Esophagus muscularis mucosa (tissue), 4 donors: ENCODE results near the gene KCNAB1. TPM values are rescaled to one million over a fixed set of nuclear protein-coding genes. Genes with fewer than 3 reads are reported as not detected.

ENCODE experiments used
- DNase-seq: peaks from one replicate; pipeline ENCODE4 v3.0.0-alpha.2; 2017; ENCODE audit errors: extremely low spot score
- H3K27ac ChIP-seq, 4 donors: fragments of 200-600 bp; sonication (generic); replicated peaks in 1 of 4; 1 replicate in 3 of 4; 2 replicates in 1 of 4; pipeline ENCODE4 v1.5.1; 2016 to 2019; ENCODE audit warnings: mild to moderate bottlenecking in 1 of 4
- H3K27me3 ChIP-seq, 4 donors: fragments of 200-600 bp; sonication (generic); one replicate each; pipeline versions ENCODE4 v1.5.1 to v1.6.0; 2016 to 2019
- H3K36me3 ChIP-seq, 4 donors: fragments of 200-600 bp; sonication (generic); one replicate each; pipeline ENCODE4 v1.5.1; 2016 to 2019
- H3K4me1 ChIP-seq, 4 donors: fragments of 200-600 bp; sonication (generic); one replicate each; pipeline ENCODE4 v1.5.1; 2016 to 2019
- H3K4me3 ChIP-seq, 4 donors: fragments of 200-600 bp; sonication (generic); 1 replicate in 2 of 4; 2 replicates in 2 of 4; pipeline ENCODE4 v1.5.1; 2016 to 2019; ENCODE audit warnings: mild to moderate bottlenecking in 4 of 4, moderate library complexity in 1 of 4
- H3K9me3 ChIP-seq, 4 donors: fragments of 200-600 bp; sonication (generic); 1 replicate in 3 of 4; 2 replicates in 1 of 4; pipeline ENCODE4 v1.5.1; 2016 to 2019
- EP300 ChIP-seq: sonication (generic); formaldehyde crosslinking; IDR thresholded peaks from one replicate; pipeline ENCODE4 v1.6.1; 2017; ENCODE audit warnings: antibody characterized with exemption
- POLR2A ChIP-seq: fragments of 450-650 bp; IDR thresholded peaks from one replicate; pipeline ENCODE4 v1.6.1; 2017; ENCODE audit warnings: antibody characterized with exemption, moderate library complexity, mild to moderate bottlenecking, low read depth
- POLR2AphosphoS5 ChIP-seq, 2 donors: sonication (generic); formaldehyde crosslinking; IDR thresholded peaks; one replicate each; pipeline ENCODE4 v1.6.1; 2017; ENCODE audit warnings: antibody characterized with exemption in 2 of 2
- WGBS: methylation state at CpG from one replicate; pipeline ENCODE4 v1.1.5; 2018; 5-methylcytosine and 5-hydroxymethylcytosine counted together
- intact Hi-C: fragments of 100-400 bp; cut with DNase I; formaldehyde crosslinking; loops from one replicate; pipeline ENCODE4 v1.15.1; 2023
- total RNA-seq, 4 donors: library from RNA; depleted of rRNA; stranded (reverse); fragments of >200 nt; gene quantifications; one replicate each; pipeline versions ENCODE4 v1.1.0 to v1.2.1, GENCODE V29; 2016
- TF ChIP-seq, protein P1 (sequence below), 3 experiments: fragments of 200-600 bp in 2 of 3; fragments of 450-650 bp in 1 of 3; sonication (generic) in 2 of 3; IDR thresholded peaks; one replicate each; pipeline ENCODE4 v1.5.1; 2017 to 2019; ENCODE audit warnings: antibody characterized with exemption in 3 of 3, mild to moderate bottlenecking in 2 of 3, moderate library complexity in 1 of 3

KCNAB1 gene
- total RNA-seq, 4 donors from 2014 or later = 0.83 to 5.9 (median 2.3) TPM

- Histone ChIP-seq H3K36me3 (no peaks in the 10 kb centered on the region), H3K4me3 (no peak overlapping the region), H3K27me3 (no peaks in the 10 kb centered on the region), H3K9me3 (no peaks in the 10 kb centered on the region), H3K27ac (no peak overlapping the region), H3K4me1 (peaks cover 0 to 37% (median 31%) of the 10 kb centered on the region in 4 donors)
- DNase-seq = no peak
- WGBS = 90% methylated on average over 1 of the region's 1 CpG
- TF ChIP-seq POLR2A (no peak), POLR2AphosphoS5 (IDR thresholded peaks at IDR 0.05) (no peak), EP300 (no peak)
- TF ChIP-seq, protein P1, sequence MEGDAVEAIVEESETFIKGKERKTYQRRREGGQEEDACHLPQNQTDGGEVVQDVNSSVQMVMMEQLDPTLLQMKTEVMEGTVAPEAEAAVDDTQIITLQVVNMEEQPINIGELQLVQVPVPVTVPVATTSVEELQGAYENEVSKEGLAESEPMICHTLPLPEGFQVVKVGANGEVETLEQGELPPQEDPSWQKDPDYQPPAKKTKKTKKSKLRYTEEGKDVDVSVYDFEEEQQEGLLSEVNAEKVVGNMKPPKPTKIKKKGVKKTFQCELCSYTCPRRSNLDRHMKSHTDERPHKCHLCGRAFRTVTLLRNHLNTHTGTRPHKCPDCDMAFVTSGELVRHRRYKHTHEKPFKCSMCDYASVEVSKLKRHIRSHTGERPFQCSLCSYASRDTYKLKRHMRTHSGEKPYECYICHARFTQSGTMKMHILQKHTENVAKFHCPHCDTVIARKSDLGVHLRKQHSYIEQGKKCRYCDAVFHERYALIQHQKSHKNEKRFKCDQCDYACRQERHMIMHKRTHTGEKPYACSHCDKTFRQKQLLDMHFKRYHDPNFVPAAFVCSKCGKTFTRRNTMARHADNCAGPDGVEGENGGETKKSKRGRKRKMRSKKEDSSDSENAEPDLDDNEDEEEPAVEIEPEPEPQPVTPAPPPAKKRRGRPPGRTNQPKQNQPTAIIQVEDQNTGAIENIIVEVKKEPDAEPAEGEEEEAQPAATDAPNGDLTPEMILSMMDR (IDR thresholded peaks at IDR 0.05) = no peak
- intact Hi-C loops = loop anchor here (10.0 kb wide), 1 partner anchor 141 kb away; no protein-coding TSS in a partner anchor
Measured at GRCh38 chr3:156305672-156306071, 185.3 kb downstream of the KCNAB1 start.

- H3K36me3 ChIP-seq = no peaks in the 10 kb centered on the region
- H3K27ac ChIP-seq = peak overlapping the region in 2 of 4 donors; percentile 11 to 16
- intact Hi-C loops = loop anchor here (10.0 kb wide), 1 partner anchor 143 kb away; no protein-coding TSS in a partner anchor
- no peaks in the 10 kb centered on the region for H3K27me3 ChIP-seq
- no peak for TF ChIP-seq POLR2A
- no peak for TF ChIP-seq POLR2AphosphoS5 (IDR thresholded peaks at IDR 0.05)
- TF ChIP-seq, protein P1 (IDR thresholded peaks at IDR 0.05) = no peak
- TF ChIP-seq EP300 = no peak
- H3K4me1 ChIP-seq = peaks cover 0 to 31% (median 31%) of the 10 kb centered on the region in 4 donors
- H3K4me3 ChIP-seq = no peak overlapping the region
- no peak for DNase-seq
- 26% methylated on average over 4 of the region's 4 CpGs for WGBS
- no peaks in the 10 kb centered on the region for H3K9me3 ChIP-seq
Measured at GRCh38 chr3:156307704-156308103, 187.3 kb downstream of the KCNAB1 start.

DNA sequence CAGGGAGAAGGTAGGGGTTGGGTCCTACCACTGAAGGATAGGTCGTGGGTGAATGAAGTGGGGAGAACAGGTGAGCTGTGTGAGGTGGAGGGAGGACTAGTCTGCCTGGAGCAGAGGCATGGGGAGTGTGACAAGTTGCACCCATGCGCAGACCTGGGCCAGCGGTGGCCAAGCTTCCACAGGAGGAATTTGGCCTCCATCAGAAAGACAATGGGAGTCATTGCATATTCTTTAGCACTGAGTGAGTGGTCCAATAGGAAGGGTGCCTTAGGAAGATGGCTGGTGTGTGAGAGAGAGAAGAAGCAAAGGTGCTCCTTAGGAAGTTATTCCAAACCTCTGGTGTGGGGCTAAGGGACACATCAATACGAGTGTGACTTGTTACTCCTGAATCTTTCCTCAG lies 191.1 kb downstream of the KCNAB1 start:
- TF ChIP-seq, protein P1 (IDR thresholded peaks at IDR 0.05) = no peak
- TF ChIP-seq POLR2AphosphoS5 (IDR thresholded peaks at IDR 0.05) (no peak), EP300 (no peak), POLR2A (no peak)
- H3K4me3 ChIP-seq = no peak overlapping the region
- DNase-seq = no peak
- H3K4me1 ChIP-seq = peaks cover 0 to 12% (median 12%) of the 10 kb centered on the region in 4 donors
- intact Hi-C loops = no loop called here
- H3K27me3 ChIP-seq = no peaks in the 10 kb centered on the region
- no peaks in the 10 kb centered on the region for H3K9me3 ChIP-seq
- no peak overlapping the region for H3K27ac ChIP-seq
- 98% methylated on average over 4 of the region's 4 CpGs for WGBS
- H3K36me3 ChIP-seq = no peaks in the 10 kb centered on the region

GRCh38 chr3:156311930-156312329 lies 191.6 kb downstream of the KCNAB1 start:
- TF ChIP-seq POLR2A (no peak), EP300 (no peak), POLR2AphosphoS5 (IDR thresholded peaks at IDR 0.05) (no peak)
- TF ChIP-seq, protein P1 (IDR thresholded peaks at IDR 0.05) = no peak
- peaks cover 0 to 12% (median 12%) of the 10 kb centered on the region in 4 donors for H3K4me1 ChIP-seq
- no peak for DNase-seq
- no peak overlapping the region for H3K27ac ChIP-seq
- WGBS = 93% methylated on average over 5 of the region's 5 CpGs
- no peaks in the 10 kb centered on the region for H3K27me3 ChIP-seq
- H3K4me3 ChIP-seq = no peak overlapping the region
- intact Hi-C loops = no loop called here
- H3K9me3 ChIP-seq = no peaks in the 10 kb centered on the region
- no peaks in the 10 kb centered on the region for H3K36me3 ChIP-seq

GRCh38 chr3:156316076-156316475 lies 195.7 kb downstream of the KCNAB1 start:
- H3K4me1 ChIP-seq = no peaks in the 10 kb centered on the region
- H3K9me3 ChIP-seq = no peaks in the 10 kb centered on the region
- H3K27me3 ChIP-seq = no peaks in the 10 kb centered on the region
- H3K4me3 ChIP-seq = no peak overlapping the region
- H3K27ac ChIP-seq = no peak overlapping the region
- TF ChIP-seq, protein P1 (IDR thresholded peaks at IDR 0.05) = no peak
- TF ChIP-seq POLR2A = no peak
- no peak for TF ChIP-seq POLR2AphosphoS5 (IDR thresholded peaks at IDR 0.05)
- no peak for TF ChIP-seq EP300
- 84% methylated on average over 1 of the region's 1 CpG for WGBS
- no peak for DNase-seq
- intact Hi-C loops = no loop called here
- no peaks in the 10 kb centered on the region for H3K36me3 ChIP-seq
